Measurements from ENCODE around the gene BPNT1.

The BPNT1 gene

DNA sequence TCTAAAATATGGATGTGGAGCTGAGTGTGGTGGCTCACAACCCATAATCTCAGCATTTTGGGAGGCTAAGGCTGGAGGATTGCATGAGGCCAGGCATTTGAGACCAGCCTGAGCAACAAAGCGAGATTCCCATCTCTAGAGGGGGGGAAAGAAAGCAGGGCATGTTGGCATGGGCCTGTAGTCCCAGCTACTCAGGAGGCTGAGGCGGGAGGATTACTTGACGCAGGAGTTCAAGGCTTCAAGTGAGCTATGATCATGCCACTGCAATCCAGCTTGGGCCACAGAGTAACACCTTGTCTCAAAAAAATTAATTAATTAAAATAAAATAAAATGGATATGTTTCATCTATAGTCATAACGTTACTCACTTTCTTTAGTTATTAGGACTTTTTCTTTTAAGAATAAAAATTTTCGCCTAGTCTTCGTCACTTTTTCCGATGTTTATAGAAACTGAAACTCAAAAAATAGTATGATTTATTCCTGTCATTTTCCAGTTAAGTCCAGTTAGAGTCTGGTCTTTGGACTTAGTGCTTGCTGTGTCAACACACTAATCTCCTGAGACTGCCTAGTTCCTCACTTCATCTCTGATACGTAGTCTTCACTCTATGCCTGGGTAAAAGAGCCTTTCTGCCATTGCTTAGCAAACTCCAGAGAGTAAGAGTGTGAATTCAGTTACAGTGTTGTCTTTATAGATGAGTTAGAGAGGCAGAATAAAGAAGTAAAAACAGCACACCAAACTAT is 32.4 kb upstream of the BPNT1 start:
- TF ChIP-seq FOXP2 (optimal IDR thresholded peaks at IDR 0.05; ENCODE audit: borderline replicate concordance, extremely low read depth, extremely low read length, insufficient read depth) (no peak), POLR2AphosphoS5 (IDR thresholded peaks at IDR 0.05; ENCODE audit: low read depth, low read length) (no peak), SIN3A (IDR thresholded peaks at IDR 0.05; ENCODE audit: borderline replicate concordance, insufficient read depth, low read length) (no peak), TAF1 (IDR thresholded peaks at IDR 0.05; ENCODE audit: borderline replicate concordance, insufficient read depth, low read length) (no peak)
- TF ChIP-seq, protein P1, sequence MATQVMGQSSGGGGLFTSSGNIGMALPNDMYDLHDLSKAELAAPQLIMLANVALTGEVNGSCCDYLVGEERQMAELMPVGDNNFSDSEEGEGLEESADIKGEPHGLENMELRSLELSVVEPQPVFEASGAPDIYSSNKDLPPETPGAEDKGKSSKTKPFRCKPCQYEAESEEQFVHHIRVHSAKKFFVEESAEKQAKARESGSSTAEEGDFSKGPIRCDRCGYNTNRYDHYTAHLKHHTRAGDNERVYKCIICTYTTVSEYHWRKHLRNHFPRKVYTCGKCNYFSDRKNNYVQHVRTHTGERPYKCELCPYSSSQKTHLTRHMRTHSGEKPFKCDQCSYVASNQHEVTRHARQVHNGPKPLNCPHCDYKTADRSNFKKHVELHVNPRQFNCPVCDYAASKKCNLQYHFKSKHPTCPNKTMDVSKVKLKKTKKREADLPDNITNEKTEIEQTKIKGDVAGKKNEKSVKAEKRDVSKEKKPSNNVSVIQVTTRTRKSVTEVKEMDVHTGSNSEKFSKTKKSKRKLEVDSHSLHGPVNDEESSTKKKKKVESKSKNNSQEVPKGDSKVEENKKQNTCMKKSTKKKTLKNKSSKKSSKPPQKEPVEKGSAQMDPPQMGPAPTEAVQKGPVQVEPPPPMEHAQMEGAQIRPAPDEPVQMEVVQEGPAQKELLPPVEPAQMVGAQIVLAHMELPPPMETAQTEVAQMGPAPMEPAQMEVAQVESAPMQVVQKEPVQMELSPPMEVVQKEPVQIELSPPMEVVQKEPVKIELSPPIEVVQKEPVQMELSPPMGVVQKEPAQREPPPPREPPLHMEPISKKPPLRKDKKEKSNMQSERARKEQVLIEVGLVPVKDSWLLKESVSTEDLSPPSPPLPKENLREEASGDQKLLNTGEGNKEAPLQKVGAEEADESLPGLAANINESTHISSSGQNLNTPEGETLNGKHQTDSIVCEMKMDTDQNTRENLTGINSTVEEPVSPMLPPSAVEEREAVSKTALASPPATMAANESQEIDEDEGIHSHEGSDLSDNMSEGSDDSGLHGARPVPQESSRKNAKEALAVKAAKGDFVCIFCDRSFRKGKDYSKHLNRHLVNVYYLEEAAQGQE (IDR thresholded peaks at IDR 0.05; ENCODE audit: insufficient read depth in 1 of 2, low read depth in 2 of 2, low read length in 2 of 2) = no peak

GRCh38 chr1:220119043-220119512 is 29.5 kb upstream of the BPNT1 start:
- TF ChIP-seq, protein P1 (IDR thresholded peaks at IDR 0.05; ENCODE audit: insufficient read depth in 1 of 2, low read depth in 2 of 2, low read length in 2 of 2) = no peak
- no peak for TF ChIP-seq SIN3A (IDR thresholded peaks at IDR 0.05; ENCODE audit: borderline replicate concordance, insufficient read depth, low read length)

DNA sequence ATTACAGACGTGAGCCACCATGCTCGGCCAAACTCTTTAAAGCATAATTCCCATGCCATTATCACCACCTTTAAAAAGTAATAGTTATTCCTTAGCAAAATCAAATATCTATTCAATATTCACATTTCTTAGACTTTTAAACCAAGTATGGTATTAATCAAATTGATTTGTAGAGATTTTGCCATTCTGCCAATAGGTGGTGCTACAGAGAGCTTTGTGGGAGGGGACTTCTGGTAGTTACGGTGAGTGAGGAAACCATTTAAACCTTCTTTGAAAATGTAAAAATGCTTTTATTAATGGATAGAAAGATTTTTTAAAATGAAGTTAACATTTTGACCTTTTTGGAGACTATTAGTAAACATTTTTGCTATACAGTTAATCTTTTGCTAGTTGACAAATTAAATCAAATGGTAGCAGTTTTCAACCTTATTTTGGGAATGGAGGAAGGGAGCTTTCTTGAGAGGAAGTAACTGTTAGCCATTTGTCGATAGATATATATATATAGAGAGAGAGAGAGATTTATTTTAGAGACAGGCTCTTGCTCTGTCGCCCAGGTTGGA is 23.6 kb upstream of the BPNT1 start:
- TF ChIP-seq FOXP2 (optimal IDR thresholded peaks at IDR 0.05; ENCODE audit: borderline replicate concordance, extremely low read depth, extremely low read length, insufficient read depth) (no peak), TAF1 (IDR thresholded peaks at IDR 0.05; ENCODE audit: borderline replicate concordance, insufficient read depth, low read length) (no peak)

DNA sequence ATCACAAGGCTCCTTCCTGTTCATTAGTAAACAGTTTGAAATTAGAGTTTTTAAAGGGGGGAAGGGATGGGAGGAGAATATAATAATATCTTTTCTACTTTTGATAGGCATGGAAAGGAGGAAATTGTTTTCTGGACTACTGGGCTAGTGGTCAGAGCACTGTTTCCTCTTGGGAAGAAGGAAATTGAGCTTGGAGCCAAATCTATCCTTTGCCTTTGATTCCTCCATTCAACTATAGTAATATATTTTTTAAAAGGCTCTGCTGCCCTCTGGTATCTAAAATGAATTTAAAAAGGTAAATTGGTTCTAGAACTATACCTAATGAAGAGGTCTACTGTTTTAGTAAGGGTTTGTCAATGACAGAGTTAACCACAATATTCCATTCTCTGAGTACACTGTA is 10.2 kb upstream of the BPNT1 start:
- TF ChIP-seq SIN3A (IDR thresholded peaks at IDR 0.05; ENCODE audit: borderline replicate concordance, insufficient read depth, low read length) (no peak), TAF1 (IDR thresholded peaks at IDR 0.05; ENCODE audit: borderline replicate concordance, insufficient read depth, low read length) (no peak), POLR2AphosphoS5 (IDR thresholded peaks at IDR 0.05; ENCODE audit: low read depth, low read length) (no peak), FOXP2 (optimal IDR thresholded peaks at IDR 0.05; ENCODE audit: borderline replicate concordance, extremely low read depth, extremely low read length, insufficient read depth) (no peak)
- TF ChIP-seq, protein P1 (IDR thresholded peaks at IDR 0.05; ENCODE audit: insufficient read depth in 1 of 2, low read depth in 2 of 2, low read length in 2 of 2) = no peak

DNA sequence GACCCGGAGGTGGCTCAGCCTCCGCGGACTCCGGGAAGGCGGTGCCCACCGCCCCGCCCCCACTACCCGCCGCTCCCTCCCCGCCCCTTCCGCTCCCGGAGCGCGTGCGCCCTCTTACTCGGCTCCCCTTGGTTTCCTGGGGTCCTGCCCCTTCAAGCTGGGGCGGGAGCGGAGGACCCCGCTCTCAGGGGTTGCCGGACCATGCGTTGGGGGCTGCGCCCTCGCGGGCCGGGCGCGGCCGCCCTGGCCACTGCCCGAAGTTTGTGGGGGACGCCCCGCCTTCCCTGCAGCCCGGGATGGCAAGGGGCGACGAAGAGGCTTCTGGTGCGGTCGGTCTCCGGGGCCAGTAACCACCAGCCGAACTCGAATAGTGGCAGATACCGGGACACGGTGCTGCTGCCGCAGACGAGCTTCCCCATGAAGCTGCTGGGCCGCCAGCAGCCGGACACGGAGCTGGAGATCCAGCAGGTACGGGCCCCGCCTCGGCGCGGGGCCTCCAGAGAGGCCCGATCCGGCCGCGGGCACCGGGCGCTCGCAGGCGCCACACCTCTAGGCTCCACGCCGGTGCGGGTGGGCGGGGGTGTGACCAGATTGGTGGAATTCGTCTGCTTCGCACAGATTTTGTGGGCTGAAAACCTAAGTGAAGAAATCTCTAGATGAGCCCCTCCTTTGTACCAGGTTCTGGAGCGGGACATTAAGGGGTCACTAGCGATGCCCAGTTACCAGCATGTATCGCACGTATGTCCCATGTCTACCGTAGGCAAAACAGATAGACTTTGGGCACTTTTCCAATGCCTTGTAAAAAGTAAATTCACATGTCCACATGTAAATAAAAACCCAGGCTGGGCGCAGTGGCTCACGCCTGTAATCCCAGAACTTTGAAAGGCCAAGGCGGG is 4.7 kb upstream of the BPNT1 start, which contains the start of gene IARS2:
IARS2 (plus strand) TSS at position 117 of the 896 bp plus-strand sequence; CDS start at position 202, 85 bp downstream.
- TF ChIP-seq, protein P1 (IDR thresholded peaks at IDR 0.05; ENCODE audit: insufficient read depth in 1 of 2, low read depth in 2 of 2, low read length in 2 of 2) = 0 out of 4 replicates have a peak, but pooled peaks of 1 of the 2 experiments have one; percentile 25
- TF ChIP-seq POLR2AphosphoS5 (IDR thresholded peaks at IDR 0.05; ENCODE audit: low read depth, low read length) = peak; percentile 79
- TF ChIP-seq FOXP2 (optimal IDR thresholded peaks at IDR 0.05; ENCODE audit: borderline replicate concordance, extremely low read depth, extremely low read length, insufficient read depth) = no peak
- TF ChIP-seq TAF1 (IDR thresholded peaks at IDR 0.05; ENCODE audit: borderline replicate concordance, insufficient read depth, low read length) = peak; percentile 59; the same call in 1 of the 2 replicates
- TF ChIP-seq SIN3A (IDR thresholded peaks at IDR 0.05; ENCODE audit: borderline replicate concordance, insufficient read depth, low read length) = peak; percentile 46; the same call in 1 of the 2 replicates
